ENCODE measurements around the gene SLCO3A1.
A peak's percentile ranks its signal among the peaks of the same experiment; 100 is the strongest.

Gene SLCO3A1

DNA sequence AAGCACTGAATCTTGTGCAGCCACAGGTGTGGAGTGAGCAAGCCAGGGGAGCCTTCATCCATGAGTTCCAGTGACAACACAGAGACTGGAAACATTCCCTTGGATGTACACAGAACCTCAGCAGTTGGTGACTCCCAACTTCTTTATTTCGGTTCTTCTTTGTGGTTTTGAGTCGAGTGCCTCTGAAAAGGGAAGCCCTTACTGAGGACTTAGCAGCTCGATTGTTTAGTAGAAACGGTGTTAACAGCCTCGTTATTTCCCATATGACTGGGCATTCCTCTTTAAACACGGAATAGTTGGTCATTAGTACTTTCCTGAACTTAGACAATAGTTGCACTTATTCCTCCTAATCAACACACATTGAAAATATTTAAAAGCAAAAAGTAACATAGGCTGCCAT is 7.7 kb downstream of the SLCO3A1 start:
- DNase-seq (ENCODE audit: low spot score): no peak

DNA sequence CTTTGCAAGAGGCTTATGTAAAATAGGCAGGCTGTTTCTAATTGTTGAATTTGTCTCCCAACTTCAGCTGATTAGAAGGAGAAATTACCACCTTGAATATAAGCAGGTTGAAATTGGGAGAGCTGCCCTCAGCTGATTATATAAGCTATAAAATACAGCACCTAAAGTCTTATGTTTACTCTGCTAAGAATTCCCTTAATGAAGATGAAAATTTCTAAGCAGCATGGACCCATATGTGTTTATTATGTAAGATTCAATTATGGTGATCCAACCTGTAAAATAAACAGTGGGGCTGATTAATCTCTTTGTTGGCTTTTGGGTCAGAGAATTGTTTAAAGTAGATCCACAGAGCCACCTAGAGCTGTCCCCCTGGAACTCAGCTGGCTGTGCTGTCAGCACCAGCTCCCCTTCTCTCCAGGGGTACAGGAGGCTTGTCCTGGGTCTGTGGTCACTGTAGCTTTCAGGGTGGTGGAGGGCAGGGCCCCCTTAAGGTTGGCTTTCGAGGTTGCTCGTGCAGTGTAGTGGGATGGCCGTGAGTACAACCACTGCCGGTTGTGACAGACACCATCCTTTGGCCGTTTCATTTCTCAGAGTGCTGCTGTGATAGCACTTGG is 9.5 kb downstream of the SLCO3A1 start:
- DNase-seq (ENCODE audit: low spot score): no peak

DNA sequence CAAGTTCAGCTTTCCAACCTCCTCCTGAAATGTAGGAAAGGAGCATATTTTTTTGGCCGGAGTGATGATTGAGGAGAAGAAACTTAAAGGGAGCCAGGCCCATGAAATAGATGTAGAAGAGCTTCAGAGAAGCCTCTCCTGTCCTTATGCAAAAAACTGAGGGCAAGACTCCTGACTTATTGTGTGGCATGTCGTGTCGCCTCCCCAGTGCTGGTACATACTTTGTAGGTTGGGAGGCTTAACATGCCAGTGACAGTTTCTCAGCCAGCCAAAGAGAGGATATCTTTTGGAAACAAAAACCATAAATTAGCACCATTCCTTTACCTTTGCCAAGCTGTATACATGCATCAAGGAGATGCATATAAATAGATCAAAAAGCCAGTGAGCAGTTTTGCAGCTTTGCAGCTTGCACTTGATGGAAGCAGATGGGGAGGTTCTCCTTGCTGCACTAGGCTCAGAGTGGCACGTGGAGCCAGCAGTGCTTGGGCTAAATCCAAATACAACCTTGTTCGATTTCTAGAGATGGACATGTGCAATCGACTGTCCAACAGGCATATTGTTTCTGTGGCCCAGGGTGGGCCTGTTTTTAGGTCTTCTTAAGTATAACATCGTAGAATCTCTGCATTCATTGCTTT is 10.2 kb downstream of the SLCO3A1 start:
- DNase-seq (ENCODE audit: low spot score): no peak

DNA sequence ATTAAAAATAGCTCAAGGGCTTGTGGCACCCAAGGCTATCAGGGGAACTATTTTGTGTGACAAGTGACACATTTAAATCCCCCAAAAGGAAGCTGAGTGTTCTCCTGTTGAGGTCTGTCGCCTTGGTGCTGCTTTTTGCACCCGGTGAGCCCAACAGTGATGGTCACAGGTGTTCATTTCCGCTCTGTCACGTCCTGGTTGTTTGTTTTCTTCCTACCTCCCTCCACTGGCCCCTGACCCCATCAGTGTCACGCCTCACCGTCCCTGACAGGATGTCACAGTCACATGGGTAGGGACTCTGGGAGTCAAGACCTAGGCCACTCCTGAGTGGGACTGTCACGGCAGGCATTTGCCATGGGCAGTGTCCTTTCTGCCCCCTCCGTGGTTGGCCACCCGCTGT is 11.2 kb downstream of the SLCO3A1 start:
- DNase-seq (ENCODE audit: low spot score): peak; percentile 20

DNA sequence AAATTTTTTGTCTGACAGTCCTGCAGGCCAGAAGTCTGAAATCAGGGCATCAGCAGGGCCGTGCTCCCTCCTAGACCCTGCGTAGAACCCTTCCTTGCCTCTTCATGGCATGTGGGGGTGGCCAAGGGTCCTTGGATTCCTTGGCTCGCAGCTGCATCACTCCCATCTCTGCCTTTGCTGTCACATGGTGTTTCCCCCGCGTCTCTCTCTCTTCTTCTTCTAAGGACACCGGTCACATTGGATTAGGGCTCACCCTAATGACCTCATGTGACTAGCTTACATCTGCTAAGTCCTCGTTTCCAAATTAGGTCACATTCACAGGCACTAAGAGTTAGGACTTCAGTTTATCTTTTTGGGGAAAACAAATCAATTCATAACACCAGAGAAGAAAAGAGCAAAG is 12.0 kb downstream of the SLCO3A1 start:
- DNase-seq (ENCODE audit: low spot score): no peak

DNA sequence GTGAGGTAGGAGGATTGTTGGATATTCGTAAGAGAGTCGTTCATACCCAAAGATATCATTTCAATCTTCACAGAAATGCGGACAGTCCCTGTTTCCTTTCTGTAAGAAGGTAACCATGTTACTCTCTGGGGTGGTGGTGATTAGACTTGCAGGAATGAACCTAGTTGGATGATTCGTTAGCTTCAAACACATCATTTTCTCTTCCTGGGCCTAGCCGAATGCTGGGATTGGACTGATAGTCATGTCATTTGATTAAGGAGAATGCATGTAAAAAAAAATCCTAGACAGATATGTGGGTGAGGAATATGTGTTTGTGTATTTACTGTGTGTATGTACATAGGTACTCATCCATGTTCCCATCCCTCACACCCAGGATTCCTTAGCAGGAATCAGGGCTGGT is 12.4 kb downstream of the SLCO3A1 start:
- DNase-seq (ENCODE audit: low spot score): no peak

DNA sequence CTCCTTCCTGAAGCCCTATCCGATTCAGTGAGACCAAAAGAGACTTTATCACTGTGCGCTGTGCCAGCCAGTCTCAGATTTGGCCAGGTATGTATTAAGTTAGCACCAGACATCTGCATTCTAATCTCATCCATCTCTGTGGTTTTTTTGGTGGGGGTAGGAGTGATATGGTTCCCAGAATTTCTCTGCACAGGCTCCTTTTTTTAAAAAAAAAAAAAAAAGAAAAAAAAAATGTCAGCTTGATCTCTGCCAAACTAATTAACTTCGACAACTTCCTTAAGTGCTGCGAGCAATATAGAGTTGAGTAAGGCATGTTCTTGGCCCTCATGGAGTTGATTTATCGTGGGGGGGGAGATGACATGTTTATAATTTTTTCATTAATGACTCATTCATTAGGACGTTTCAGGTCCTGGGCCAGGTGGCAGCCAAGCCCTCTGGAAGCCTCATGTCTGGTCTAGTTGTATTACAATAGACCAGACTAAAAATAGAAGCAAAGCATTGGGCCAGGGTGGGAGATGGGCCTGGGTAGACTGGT is 12.9 kb downstream of the SLCO3A1 start:
- DNase-seq (ENCODE audit: low spot score): no peak

DNA sequence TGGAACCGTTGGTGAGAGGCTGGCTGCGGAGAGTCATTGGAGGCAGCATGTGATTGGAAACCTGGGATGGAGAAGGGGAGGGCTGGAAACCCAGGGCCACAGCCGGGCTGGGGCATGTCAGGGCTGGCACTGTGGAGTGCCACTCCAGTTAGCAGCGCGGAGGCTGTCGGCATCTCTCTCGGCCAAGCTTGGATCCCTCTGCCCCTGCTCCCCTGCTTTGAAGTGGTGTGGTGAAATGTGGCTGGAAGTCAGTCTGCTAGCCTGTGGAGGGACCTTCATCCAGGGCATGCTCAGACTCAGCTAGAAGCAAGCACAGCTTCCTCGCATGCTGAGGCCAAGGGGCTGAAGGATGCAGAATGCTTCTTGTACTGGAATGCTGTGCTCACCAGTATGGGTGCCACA is 13.5 kb downstream of the SLCO3A1 start:
- DNase-seq (ENCODE audit: low spot score): no peak

DNA sequence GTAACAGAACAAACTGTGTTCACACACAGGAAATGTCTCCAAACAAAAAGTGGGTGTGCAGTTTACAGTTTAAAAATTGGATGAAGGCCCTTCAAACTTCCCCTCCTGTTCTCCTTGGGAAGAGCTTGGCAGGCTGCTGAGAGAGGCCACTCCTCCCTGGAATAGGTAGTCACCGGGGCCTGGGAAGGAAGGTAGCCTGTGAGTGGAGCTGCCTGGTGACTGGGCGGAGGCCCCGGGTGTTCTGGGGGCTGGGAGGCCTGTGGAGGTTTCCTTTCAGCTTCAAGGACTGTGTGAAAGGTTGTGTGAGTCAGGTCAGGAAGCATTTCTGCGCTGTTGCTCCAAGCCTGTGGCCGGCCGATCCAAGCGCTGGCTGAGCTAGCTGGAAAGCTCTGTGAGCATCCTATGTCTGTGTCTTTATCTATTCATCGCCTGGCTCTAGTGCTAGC is 14.1 kb downstream of the SLCO3A1 start:
- DNase-seq (ENCODE audit: low spot score): no peak

DNA sequence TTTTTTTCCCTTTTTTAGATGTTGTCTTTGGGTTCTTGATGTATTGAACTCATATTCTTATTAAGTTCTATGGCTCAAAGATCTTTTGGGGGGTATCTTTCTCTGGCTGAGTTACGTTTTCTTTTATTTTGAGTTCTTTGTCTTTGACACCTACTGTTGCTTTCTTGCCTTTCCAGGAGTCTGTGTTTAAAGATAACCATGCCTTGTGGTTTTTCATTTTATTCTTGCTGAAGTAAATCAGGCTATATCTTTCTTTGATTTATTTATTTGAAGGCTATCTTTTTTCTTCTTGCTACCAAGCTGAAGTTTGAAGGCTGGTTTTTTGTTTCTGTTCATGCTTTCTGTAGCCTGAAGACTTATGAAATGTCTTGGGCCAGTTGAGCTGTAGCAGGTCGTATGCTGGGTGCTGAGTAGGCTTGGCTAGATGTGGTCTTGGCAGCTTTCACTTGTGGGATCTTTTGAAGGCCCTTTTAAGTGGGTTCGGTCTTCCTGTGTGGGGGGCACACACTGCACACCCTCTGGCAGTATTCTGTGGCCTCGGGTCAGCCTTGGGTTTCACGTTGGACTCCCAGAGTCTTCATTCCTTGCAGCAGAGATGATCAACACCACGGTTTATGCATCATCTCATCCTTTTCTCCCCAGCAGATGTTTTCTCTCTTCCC is 17.5 kb downstream of the SLCO3A1 start:
- DNase-seq (ENCODE audit: low spot score): no peak

DNA sequence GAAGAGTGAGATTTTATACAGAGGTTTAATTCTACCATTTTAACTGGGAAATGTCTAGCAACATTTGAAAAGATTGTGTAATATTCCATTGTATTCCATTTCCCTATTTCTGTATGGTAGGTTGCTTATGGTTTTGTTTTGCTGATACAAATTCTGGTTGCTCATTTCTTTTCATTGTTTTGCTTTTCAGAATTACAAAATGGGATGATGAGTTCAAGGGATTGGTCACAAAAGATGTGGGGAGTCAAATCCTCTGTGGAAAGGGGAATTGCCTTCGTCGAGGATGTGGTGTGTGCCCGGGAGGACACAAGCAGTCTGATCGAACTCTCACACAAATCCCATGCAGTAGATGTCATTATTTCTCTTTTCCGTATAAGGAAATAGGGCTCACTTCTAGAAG is 18.3 kb downstream of the SLCO3A1 start:
- no peak for DNase-seq (ENCODE audit: low spot score)

DNA sequence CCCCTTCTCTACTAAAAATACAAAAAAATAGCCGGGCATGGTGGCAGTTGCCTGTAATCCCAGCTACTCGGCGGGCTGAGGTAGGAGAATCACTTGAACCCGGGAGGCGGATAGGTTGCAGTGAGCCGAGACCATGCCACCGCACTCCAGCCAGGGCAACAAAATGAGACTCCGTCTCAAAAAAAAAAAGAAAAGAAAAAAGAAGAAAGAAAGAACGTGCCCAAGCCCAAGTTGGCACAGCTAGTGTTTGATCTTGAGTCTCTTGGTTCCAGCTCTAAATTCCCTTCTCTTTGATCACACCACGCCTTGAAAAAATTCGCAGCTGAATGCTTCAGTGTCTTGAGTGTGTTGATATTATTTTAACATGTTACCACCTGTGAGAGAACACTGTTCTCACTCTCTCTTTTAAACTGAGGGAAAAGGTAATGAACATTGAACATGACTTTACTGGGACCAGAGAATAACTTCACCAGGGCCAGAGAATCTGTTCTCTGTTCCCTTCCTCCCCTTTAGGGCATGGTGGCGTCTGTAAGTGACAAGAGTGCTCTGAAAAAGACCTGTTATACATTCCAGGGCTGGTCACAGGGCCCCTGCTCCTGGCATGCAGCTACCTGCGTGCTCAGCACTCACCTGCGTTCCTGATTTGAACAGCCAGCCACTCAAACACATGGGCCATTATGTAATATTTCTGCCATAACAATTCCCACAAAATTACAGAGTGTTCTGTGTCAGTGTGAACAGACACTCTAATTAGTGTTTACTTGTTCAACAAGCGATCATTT is 19.0 kb downstream of the SLCO3A1 start:
- DNase-seq (ENCODE audit: low spot score): no peak

DNA sequence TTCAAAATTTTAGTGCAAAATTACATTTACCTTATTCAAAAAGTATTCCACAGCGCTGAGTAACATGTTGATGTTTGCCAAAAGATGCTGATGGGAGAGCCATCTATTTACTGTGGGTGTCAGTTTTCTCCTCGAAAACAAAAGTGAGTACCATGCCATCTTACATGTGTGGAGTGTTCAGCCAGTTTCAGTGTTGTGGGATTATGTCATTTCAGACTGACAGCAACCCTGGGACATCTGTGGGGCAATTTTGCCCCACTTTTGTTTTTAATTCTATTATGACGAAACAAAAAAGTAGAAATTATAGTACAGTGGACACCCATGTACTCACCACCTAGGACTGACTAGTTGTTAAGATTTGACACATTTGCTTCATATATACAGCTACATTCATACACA is 19.6 kb downstream of the SLCO3A1 start:
- no peak for DNase-seq (ENCODE audit: low spot score)

DNA sequence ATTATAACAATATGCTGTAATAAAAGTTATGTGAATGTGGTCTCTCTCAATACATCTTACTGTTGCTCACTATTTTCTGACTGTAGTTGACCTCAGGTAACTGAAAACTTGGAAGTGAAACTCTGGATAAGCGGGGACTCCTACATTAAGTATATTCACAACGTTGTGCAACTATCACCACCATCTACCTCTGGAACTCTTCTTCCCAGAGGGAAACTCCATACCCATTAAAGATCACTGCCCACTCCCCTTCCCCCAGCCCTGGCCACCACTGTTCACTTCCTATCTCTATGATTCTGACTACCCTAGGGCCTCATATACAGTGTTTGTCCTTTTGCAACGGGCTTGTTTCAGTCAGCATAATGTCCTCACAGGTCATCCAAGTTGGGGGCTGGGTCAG is 20.7 kb downstream of the SLCO3A1 start:
- no peak for DNase-seq (ENCODE audit: low spot score)

DNA sequence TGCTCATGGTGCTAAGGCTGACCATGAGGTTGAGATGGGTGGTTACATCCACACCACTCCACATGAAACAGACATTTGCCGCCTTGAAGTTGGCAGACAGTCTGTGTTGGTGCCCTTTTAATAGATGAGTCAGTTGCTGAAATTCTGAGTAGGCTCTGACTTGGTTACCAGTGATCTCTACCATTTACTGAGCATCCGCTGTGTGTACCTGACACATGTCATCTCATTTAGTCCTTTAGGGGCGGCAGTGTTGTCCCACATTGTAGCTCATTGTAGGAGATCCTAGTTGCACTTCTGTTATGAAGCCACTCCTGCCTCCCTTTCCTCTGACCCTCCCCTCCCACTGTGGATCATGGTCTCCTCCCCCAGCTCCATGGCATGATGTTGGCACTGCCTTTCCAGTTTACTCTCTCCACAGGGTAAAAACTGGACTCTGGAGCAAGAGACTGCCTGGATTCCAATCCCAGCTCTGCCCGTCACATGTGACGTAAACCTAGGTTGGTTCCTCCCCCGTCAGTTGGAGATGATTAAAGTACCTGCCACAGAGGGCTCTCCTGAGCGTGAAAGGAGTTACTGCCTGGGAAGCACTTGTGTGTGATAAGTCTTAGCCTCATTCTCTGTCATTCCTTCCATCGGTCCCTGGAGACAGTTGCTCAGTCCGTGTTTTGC is 21.6 kb downstream of the SLCO3A1 start:
- DNase-seq (ENCODE audit: low spot score): no peak

DNA sequence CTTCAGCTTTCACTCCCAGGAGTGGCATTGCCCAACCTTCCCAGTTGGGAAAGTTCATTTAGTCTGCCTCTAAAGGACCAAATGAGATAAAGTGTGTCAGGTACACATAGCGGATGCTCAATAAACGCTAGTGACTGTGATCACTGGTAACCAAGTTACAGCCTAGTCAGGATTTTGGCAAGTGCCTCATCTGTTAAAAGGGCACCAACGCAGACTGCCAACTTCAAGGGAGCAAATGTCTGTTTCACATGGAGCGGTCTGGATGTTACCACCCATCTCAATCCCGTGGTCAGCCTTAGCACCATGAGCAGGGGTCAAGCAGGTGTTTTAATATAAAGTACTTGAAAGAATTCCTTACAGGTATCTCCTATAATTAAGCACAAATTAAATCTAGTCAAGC is 22.7 kb downstream of the SLCO3A1 start:
- no peak for DNase-seq (ENCODE audit: low spot score)

DNA sequence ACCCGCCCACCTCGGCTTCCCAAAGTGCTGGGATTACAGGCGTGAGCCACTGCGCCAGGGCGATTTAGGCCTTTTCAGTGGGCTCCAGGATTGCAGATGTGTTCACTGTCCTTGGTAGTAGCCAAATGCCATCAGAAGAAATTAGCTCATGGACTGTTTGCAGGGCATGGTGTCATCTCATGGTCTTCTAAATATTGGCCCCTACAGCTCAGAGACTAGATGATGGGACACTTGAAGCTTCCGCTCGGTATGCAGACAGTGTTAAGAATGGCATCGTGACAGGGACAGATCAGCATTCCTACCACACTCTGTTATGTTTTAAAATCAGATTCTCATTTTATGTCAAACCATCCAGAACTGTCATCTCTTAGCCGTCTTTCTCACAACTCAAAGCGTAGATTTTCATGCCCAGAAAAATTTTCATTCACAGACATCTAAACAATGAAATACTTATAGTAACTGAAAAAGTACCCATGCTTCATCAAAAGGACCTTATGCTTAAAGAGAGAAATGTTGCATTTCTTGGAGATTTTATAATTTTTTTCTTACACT is 24.9 kb downstream of the SLCO3A1 start:
- no peak for DNase-seq (ENCODE audit: low spot score)

DNA sequence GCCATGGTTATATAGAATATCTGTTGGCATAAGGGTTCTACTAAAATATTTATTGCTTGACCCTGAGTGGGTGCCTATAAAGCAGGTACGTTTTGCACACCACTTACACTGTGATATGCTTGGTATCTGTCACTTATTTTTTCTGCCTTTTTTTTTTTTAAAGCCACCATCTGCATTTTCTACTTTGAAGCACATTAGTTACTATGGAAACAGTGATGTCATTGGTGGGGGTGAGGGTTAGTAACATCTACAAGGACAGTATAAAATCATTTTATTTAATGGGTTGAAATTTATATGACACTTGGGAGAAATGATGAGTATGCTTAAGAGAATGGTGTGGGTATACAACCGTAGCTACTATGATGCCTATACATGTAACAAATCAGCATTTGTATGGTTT is 25.6 kb downstream of the SLCO3A1 start:
- no peak for DNase-seq (ENCODE audit: low spot score)

DNA sequence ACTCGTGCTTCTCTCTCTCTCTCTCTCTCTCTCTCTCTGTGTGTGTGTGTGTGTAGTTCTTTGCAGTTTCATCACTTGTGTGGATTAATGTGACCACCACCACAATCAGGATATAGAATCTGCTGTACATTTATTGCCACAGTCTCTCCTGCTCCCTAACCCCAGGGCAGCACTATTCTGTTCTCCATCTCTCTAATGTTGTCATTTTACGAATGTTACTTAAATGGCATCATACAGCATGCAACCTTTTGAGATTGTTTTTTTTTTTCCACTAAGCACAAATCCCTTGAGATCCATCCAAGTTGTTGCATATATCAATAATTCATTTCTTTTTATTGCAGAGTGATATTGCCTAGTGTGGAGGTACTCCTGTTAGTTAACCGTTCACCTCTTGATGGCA is 26.9 kb downstream of the SLCO3A1 start:
- DNase-seq (ENCODE audit: low spot score): no peak

DNA sequence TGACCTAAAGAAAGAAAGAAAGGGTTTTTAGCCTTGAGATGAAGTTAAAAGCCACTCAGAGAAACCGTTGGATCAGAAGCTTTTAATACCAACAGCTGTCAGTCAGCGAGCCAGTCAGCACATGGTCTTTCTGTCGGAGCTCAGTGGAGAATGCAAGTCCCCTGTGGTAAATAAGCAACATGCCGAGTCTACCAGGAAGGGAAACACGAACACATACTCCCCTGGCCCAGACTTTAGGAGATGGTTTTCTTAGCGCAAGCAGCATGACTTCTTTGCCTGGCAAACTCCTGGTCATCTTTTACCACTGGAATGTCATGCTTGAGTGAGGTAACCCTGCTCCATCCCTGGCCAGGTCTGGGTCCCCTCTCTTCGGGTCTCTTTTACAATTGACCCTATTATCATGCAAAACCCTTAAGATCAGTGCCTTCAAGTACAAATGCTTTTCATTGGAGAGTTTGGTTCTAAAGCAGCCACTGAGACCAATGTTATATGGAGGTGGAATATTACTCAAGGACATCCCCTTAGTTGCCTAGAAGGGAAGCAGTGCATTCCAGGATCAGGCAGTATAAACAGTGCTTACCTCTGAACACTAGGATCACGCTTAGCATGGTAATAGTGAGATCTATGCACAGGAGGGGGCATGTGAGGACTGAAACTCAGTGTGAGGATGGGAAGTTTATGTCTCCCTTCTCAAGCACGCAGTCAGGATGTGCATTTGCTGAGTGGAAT is 28.2 kb downstream of the SLCO3A1 start:
- no peak for DNase-seq (ENCODE audit: low spot score)
